Measurements from ENCODE around the gene RADIL.
A peak's percentile ranks its signal among the peaks of the same experiment; 100 is the strongest.

The RADIL gene

DNA sequence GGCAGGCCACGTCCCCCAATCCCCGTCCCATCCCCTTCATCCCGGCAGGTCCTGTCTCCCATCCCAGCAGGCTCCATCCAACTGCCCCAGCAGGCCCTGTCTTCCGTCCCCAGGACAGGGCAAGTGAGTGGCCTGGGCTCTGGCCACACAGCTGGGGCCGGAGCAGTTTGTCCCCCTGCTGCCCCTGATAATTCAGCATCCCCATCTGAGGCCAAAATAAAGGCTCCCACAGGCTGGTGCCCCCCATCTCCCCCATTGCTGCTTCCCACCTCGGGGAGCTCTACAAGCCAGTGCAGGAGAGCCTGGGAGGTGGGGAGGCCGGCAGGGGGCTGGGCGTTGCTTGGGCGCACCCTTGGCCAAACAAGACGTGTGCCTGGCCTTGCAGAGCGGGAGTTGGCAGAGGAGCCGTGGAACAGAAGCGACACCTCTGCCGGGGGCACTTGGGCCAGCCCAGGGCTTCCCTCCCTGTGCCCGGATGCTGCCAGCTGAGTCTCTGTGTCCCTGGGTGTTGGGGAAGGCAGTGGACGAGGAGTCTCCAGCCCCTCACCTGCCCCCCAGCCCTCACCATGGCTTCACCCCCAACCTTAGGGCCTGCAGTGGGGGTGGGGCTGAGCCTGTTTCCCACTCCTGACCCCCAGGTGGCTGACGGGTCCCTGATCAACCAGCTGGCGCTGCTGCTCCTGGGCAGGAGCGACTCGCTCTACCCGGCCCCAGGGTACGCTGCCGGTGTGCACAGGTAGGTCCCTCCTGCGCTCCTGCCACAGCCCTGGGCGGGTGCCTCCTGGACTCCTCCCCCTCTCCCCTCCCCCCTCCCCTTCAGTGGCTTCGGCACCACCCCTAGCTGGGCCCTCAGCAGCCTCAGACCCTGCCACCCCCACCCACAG lies 94.1 kb downstream of the RADIL start:
- DNase-seq, result no peak

- DNase-seq, result no peak
These were observed 94.8 kb downstream of the RADIL start for GRCh38 chr7:4788627-4789189.

- DNase-seq, result no peak
These were observed 95.4 kb downstream of the RADIL start for GRCh38 chr7:4787947-4788626.

DNA sequence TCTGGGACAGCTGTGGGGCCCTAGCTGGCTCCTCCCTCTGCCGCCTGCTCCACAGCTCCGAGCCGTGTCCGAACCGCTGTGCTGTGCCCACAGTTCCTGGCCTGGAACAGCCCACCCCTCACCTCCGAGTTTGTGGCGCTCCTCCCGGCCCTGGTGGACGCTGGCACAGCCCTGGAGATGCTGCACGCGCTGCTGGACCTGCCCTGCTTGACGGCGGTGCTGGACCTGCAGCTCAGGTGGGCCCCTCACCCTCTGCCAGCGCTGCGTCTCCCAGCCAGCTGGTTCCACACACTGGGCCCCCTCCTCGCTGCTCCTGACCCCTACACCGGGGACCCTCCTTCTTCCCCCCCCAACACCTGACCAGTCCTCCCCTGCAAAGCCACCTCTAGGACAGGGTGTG lies 96.0 kb downstream of the RADIL start:
- no peak for DNase-seq

GRCh38 chr7:4786015-4786414 lies 97.5 kb downstream of the RADIL start:
- no peak for DNase-seq

- DNase-seq, result no peak
These were observed 98.1 kb downstream of the RADIL start for GRCh38 chr7:4785371-4785770.

- no peak for DNase-seq
These were observed 98.7 kb downstream of the RADIL start for GRCh38 chr7:4784799-4785198.

- no peak for DNase-seq
These were observed 99.7 kb downstream of the RADIL start for GRCh38 chr7:4783762-4784351.

DNA sequence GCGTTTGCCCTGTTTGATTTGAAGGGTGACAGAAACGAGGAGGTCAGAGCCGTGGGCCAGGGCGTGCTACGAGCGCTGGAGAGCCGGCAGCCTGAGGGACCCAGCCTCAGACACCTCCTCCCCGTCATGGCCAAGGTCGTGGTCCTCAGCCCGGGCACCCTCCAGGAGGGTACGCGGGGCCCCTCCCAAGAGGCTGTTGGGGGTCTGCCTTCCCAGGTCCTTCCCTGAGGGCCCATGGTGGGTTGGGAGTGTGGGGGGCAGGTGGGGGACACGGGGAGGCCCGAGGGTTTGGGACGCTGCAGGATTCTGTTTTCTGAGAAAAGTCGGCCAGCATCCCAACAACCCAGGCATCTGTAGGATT lies 100.2 kb downstream of the RADIL start:
- no peak for DNase-seq

DNA sequence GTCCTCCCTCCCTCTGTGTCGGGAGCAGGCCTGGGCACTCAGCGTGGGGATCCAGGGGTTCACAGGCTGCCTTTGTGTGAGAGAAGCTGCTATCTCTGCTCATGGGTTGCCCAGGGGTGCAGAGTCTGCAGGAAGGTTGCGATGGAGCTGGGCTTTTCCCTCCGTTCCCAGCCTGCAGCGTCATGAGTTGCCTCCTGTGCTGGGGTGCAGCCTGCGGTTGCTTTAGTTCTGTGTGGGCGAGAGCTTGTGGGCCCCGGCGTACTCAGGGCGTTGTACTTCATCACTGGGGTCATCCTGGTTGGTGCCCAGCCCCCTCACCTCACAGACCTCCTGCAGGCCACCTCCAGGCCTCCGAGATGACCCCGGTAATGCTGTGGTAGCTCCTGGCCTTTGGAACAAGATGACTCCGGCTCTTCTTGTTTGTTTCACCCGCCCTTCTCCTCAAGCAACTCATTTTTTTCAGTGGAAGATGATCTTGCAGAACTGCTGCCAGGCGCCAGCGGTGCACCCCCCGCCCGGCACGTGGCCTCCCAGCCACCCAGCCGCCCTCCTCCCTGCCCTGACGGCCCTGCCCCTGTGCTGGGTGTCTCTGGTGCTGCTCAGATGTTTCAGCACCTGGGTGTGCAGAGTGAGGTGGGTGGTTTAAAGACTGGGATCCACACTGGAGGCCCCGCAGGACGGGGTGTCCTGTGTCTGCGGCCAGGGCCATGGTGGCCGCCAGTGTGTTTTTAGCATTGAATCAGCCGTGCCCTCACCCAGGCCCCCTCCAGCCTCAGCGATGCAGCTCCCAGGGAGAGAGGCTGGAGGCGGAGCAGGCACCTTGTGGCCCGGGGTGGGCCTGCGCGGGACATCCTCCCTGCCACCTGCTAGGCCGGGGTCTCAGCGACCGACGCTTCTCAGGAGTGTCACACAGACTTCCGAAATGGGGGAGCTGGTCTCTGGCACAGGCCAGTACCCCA lies 100.9 kb downstream of the RADIL start:
- no peak for DNase-seq

DNA sequence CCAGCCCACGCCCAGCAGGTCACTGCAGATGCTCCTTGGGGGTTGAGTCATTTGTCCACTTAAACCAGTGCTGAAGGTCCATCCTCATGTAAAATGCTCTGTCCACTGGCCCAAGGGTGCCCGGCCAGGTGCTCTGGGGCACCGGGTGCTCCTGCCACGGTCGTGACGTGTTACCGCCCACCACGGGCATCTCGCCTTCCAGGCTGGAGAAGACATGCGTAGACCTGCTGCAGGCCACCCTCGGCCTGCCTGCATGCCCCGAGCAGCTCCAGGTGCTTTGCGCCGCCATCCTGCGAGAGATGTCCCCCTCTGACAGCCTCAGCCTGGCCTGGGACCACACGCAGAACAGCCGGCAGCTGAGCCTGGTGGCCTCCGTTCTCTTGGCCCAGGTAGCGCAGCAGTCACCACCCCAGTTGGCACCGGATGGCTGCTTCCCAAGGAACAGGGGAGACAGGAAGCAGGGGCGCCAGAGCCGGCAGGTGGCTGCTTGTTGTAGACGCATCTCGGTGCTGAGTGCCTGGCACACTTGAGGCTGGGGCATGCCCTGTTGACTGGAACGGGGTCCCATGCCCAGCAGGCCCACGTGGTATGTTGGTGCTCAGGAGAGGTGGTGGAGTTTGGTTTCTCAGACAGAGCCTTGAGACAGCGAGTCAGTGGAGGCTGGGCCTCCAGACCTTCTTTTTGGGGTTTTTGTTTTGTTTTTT lies 102.0 kb downstream of the RADIL start:
- no peak for DNase-seq

DNA sequence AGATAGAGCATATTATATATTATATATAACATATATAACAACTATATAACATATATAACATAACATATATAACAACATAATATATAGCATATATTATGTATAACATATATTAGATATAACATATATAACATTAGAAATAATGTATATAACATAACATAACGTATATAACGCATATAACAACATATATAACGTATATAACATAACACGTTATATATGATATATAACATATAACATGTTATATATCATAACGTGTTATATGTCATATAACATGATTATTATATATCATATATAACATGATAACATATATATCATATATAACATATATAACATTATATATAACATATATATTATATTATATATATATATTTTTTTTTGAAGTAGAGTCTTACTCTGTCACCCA lies 104.4 kb downstream of the RADIL start:
- no peak for DNase-seq

DNA sequence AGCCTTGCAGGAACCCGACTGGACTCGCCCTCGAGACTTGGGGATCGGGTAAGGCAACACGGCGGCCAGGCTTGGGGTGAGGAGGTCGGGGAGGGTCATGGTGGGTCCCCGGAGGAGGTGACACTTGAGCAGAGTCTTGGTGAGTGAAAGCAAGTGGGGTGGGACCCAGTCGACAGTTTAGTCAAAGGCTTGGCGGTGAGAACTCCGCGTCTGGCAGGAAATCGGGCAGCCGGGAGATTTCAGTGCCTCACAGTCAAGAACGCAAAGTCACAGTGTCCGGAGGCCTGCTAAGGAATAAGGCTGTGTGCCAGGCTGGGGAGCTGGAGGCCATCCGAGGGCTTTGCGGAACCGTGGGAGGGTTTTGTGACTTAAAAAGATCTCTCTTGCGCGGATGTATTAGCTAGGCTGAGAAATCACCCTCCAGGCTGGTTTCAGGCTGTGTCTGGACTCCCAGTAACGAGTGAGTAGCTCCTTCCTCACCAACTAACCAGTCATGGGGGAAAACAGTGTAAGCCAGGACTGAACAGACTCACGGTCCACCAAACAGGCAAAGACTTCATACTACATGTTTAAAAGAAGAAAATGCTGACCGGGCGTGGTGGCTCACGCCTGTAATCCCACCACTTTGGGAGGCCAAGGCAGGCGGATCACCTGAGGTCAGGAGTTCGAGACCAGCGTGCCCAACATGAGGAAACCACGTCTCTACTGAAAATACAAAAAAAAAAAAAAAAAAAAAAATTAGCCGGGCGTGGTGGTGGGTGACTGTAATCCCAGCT lies 107.5 kb downstream of the RADIL start:
- DNase-seq, result peak in 1 of 2 donors; percentile 36

- DNase-seq, result peak; percentile 92
These were observed 108.2 kb downstream of the RADIL start, which contains the start of gene AP5Z1 for GRCh38 chr7:4775250-4775847. Gene AP5Z1, plus strand, starts transcription at chr7:4775623. Its CDS starts 93 bp downstream, at chr7:4775716.

- DNase-seq, result no peak
These were observed 108.8 kb downstream of the RADIL start for GRCh38 chr7:4774658-4775249.

- DNase-seq, result no peak
These were observed 109.5 kb downstream of the RADIL start for GRCh38 chr7:4774007-4774406.

GRCh38 chr7:4772306-4772705 lies 111.2 kb downstream of the RADIL start:
- DNase-seq, result no peak

GRCh38 chr7:4771737-4772136 lies 111.8 kb downstream of the RADIL start:
- DNase-seq, result no peak

GRCh38 chr7:4770886-4771285 lies 112.6 kb downstream of the RADIL start:
- no peak for DNase-seq

DNA sequence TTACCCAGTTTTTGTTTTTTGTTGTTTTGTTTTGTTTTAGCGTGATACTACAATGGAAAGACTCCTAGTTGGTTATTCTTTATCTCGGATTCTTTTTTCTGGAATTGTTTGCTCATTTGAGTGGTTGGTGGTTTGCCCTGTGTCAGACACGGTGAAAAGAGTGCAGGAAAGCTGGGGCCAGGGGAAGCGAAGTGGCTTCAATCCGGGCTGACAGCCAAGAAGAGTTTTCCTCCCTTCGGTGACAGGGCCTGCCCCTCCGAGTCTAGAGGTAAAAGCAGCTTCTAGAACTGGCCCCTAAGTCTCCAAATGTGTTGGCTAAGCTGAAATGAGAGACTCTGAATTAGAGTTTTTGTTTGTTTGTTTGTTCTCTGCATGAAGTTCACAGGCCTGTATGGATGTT lies 113.8 kb downstream of the RADIL start:
- DNase-seq, result no peak

Measured in bone marrow (tissue), 2 donors.